GM12878 (cell line): ENCODE data around the gene ALAS1. TPM values are rescaled to one million over a fixed set of nuclear protein-coding genes. Genes with fewer than 3 reads are reported as not detected.

ENCODE experiments used
- ATAC-seq: fragments of 200-7000 bp; cut with Tn5 transposase; 3 replicates; pipeline ENCODE4 v1.9.1; 2020; ENCODE audit warnings: mild to moderate bottlenecking, moderate library complexity
- BruUV-seq: library from RNA; stranded (reverse); fragments of 400-500 nt; replicated peaks from 2 replicates; lab custom pipeline; 2021; lab: Mats Ljungman, UMichigan
- CTCF ChIA-PET: fragments of 300-600 bp; sonication (Branson Sonifier 250); formaldehyde crosslinking; extraction: SDS; loops from one replicate; lab custom pipeline; 2021; ENCODE audit warnings: inconsistent platforms; lab: Yijun Ruan, JAX
- POLR2A ChIA-PET: fragments of 350-600 bp; formaldehyde crosslinking; extraction: SDS; loops from one replicate; lab custom pipeline; 2021; ENCODE audit warnings: inconsistent platforms; lab: Charles Lee
- RAD21 ChIA-PET: fragments of 300-600 bp; sonication (Branson Sonifier 250); formaldehyde crosslinking; loops from one replicate; lab custom pipeline; 2023; ENCODE audit warnings: antibody characterized with exemption; ENCODE audit not compliant: unreplicated experiment; lab: Charles Lee
- SMC1A ChIA-PET: fragments of 300-600 bp; sonication (Branson Sonifier 250); formaldehyde crosslinking; loops from one replicate; lab custom pipeline; 2023; ENCODE audit not compliant: unreplicated experiment, uncharacterized antibody; lab: Charles Lee
- DNase-seq: peaks from one replicate; pipeline ENCODE4 v3.0.0-alpha.2; 2011; ENCODE audit warnings: low read depth, low spot score
- FAIRE-seq: peaks from 3 replicates; lab custom pipeline; 2011; peaks lifted over from hg19 to GRCh38; lab: Jason Lieb, UNC
- H2AFZ ChIP-seq: 2 replicates; pipeline ENCODE4 v1.6.0; 2011; ENCODE audit warnings: low read depth, low read length, control low read depth; ENCODE audit not compliant: control insufficient read depth
- H3K27ac ChIP-seq: 2 replicates; pipeline ENCODE4 v1.5.1; 2011; ENCODE audit warnings: control low read depth; ENCODE audit not compliant: control insufficient read depth, insufficient read depth
- H3K27me3 ChIP-seq, 2 experiments: replicated peaks in 1 of 2; 2 replicates each; pipeline versions ENCODE4 v1.6.0 to v1.6.1; 2011; ENCODE audit warnings: low read length in 1 of 2; ENCODE audit not compliant: control insufficient read depth in 2 of 2, insufficient read depth in 2 of 2
- H3K36me3 ChIP-seq, 2 experiments: 2 replicates each; pipeline ENCODE4 v1.5.1; 2011; ENCODE audit warnings: low read length in 1 of 2; ENCODE audit not compliant: control insufficient read depth in 2 of 2, insufficient read depth in 2 of 2
- H3K4me1 ChIP-seq: 2 replicates; pipeline ENCODE4 v1.6.1; 2011; ENCODE audit warnings: mild to moderate bottlenecking, low read length, moderate library complexity, mixed read lengths; ENCODE audit not compliant: control insufficient read depth, insufficient read depth
- H3K4me2 ChIP-seq: 2 replicates; pipeline ENCODE4 v1.6.0; 2011; ENCODE audit warnings: control low read depth; ENCODE audit not compliant: control insufficient read depth, insufficient read depth
- H3K4me3 ChIP-seq: fragments of 200-600 bp; sonication (generic); 2 replicates; pipeline ENCODE4 v1.5.1; 2016
- H3K79me2 ChIP-seq: 2 replicates; pipeline ENCODE4 v1.6.0; 2011; ENCODE audit warnings: low read length; ENCODE audit not compliant: control insufficient read depth, insufficient read depth
- H3K9ac ChIP-seq: 2 replicates; pipeline ENCODE4 v1.8.0; 2011; ENCODE audit warnings: low read length, control low read depth, mixed read lengths; ENCODE audit not compliant: control insufficient read depth, insufficient read depth
- H3K9me3 ChIP-seq: replicated peaks from 3 replicates; pipeline ENCODE4 v1.5.1; 2011; ENCODE audit warnings: mild to moderate bottlenecking, low read length; ENCODE audit not compliant: control insufficient read depth, insufficient read depth
- H4K20me1 ChIP-seq: 2 replicates; pipeline ENCODE4 v1.6.0; 2011; ENCODE audit not compliant: control insufficient read depth, insufficient read depth
- ASH2L ChIP-seq: fragments of 300-600, 200-600 bp; sonication (generic); IDR thresholded peaks from 2 replicates; pipeline ENCODE4 v1.6.1; 2017; ENCODE audit warnings: low read depth, mild to moderate bottlenecking, borderline replicate concordance
- IRF3 ChIP-seq: fragments of 450-650 bp; IDR thresholded peaks from 2 replicates; pipeline ENCODE4 v1.6.1; 2014; ENCODE audit warnings: mild to moderate bottlenecking
- IRF4 ChIP-seq: IDR thresholded peaks from 2 replicates; pipeline ENCODE4 v1.6.1; 2011; ENCODE audit warnings: low read depth, low read length
- STAT3 ChIP-seq: IDR thresholded peaks from 2 replicates; pipeline ENCODE4 v1.6.1; 2011; ENCODE audit warnings: low read depth, low read length, improper control_type of control experiment
- TBL1XR1 ChIP-seq: IDR thresholded peaks from 2 replicates; pipeline ENCODE4 v1.6.1; 2012; ENCODE audit warnings: low read depth, low read length, improper control_type of control experiment
- ZBTB11 ChIP-seq: fragments of 450-650 bp; formaldehyde crosslinking; IDR thresholded peaks from 2 replicates; pipeline ENCODE4 v1.5.0; 2022; ENCODE audit warnings: mild to moderate bottlenecking, missing genetic modification characterization
- WGBS: methylation state at CpG from one replicate; pipeline ENCODE4 v1.1.6; 2016; ENCODE audit warnings: low lambda C conversion rate; ENCODE audit not compliant: insufficient replicate concordance, insufficient coverage; ENCODE audit errors: missing lambda C conversion rate; 5-methylcytosine and 5-hydroxymethylcytosine counted together
- in situ Hi-C: fragments of 300-500 bp; cut with MboI; formaldehyde crosslinking; loops from 9 replicates; pipeline ENCODE4 v1.14.3; 2018; ENCODE audit warnings: mixed read lengths
- intact Hi-C: fragments of 100-400 bp; cut with micrococcal nuclease; formaldehyde crosslinking; loops from one replicate; pipeline ENCODE4 v1.14.2; 2022; ENCODE audit not compliant: unreplicated experiment
- polyA plus RNA-seq, 11 experiments: library from polyadenylated mRNA; depleted of rRNA in 4 of 11; unstranded in 6 of 11; stranded (reverse) in 5 of 11; fragments of >200 nt; fragmentation: Nextera tagmentation in 4 of 11; fragmentation: Illumina TruSeq in 1 of 11; extraction: Ambion mirVana in 4 of 11; extraction: Trizol in 1 of 11; gene quantifications; 1 replicate in 1 of 11; 2 replicates in 10 of 11; pipeline versions ENCODE4 v1.2.1 to v1.2.3, GENCODE V29; 2011 to 2016; ENCODE audit warnings: inconsistent platforms in 2 of 11, missing spikeins in 2 of 11, low read depth in 1 of 11
- total RNA-seq, 4 experiments: library from RNA; depleted of rRNA in 3 of 4; stranded (reverse); fragments of >200 nt in 3 of 4; fragmentation: Illumina TruSeq in 1 of 4; extraction: Trizol in 1 of 4; gene quantifications; 2 replicates each; pipeline versions ENCODE4 v1.2.1 to v1.2.3, GENCODE V29; 2013 to 2021
- TF ChIP-seq, protein P1 (sequence below): fragments of 450-650 bp; IDR thresholded peaks from 2 replicates; pipeline ENCODE4 v1.6.1; 2017; ENCODE audit warnings: low read depth, mild to moderate bottlenecking, moderate library complexity
- TF ChIP-seq, protein P2 (sequence below): fragments of 450-650 bp; formaldehyde crosslinking; IDR thresholded peaks from 2 replicates; pipeline ENCODE4 v1.4.0; 2020; ENCODE audit warnings: mild to moderate bottlenecking, moderate library complexity
- TF ChIP-seq, protein P3 (sequence below), 3 experiments: IDR thresholded peaks in 2 of 3; conservative IDR thresholded peaks in 1 of 3; 2 replicates each; pipeline ENCODE4 v1.5.1; 2011; ENCODE audit warnings: low read depth in 3 of 3, low read length in 3 of 3, mild to moderate bottlenecking in 3 of 3, control low read depth in 2 of 3, moderate library complexity in 2 of 3, inconsistent platforms in 1 of 3, mixed read lengths in 1 of 3; ENCODE audit not compliant: control insufficient read depth in 2 of 3, insufficient read depth in 1 of 3; ENCODE audit errors: extremely low read depth in 1 of 3

The ALAS1 gene
- total and polyA plus RNA-seq, 10 of the 15 experiments (the other 5 are each of a cell fraction or from before 2014, with no cell fraction given) = 69.9 to 115 (median 94.1) TPM

DNA sequence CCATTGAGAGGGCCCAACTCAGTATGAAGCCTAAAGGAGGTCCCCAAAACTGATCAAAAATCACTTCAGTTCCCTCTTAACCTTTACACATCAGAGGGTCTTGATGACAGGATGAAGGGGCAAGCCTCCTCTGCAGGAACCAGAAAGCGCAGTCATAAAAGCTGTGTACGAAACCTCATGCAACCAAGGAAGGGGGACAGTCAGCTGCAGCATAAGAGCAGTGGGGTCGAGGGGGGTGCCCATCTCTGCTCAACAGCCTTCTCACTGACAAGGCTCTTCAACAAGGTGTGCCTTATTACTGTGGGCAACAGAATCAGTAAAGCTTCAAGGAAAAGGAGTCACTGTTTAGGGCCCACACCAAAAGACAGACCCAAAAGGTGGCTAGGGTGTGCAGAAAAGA lies 47.6 kb upstream of the ALAS1 start (continued):
- TF ChIP-seq IRF4 = no peak
- TF ChIP-seq IRF3 = no peak
- TF ChIP-seq, protein P1, sequence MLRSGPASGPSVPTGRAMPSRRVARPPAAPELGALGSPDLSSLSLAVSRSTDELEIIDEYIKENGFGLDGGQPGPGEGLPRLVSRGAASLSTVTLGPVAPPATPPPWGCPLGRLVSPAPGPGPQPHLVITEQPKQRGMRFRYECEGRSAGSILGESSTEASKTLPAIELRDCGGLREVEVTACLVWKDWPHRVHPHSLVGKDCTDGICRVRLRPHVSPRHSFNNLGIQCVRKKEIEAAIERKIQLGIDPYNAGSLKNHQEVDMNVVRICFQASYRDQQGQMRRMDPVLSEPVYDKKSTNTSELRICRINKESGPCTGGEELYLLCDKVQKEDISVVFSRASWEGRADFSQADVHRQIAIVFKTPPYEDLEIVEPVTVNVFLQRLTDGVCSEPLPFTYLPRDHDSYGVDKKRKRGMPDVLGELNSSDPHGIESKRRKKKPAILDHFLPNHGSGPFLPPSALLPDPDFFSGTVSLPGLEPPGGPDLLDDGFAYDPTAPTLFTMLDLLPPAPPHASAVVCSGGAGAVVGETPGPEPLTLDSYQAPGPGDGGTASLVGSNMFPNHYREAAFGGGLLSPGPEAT = no peak

- no peak overlapping the region for H3K9ac ChIP-seq
- no peak for DNase-seq
- peaks cover 7% of the 10 kb centered on the region for H3K4me1 ChIP-seq
- H3K36me3 ChIP-seq = peaks cover 4 to 6% of the 10 kb centered on the region in 2 experiments; a peak in 3 of 4 replicates
- no peak overlapping the region for H3K4me3 ChIP-seq
- no peak overlapping the region for H3K4me2 ChIP-seq
- ChIA-PET SMC1A (interaction anchor here (0.9 to 1.6 kb wide), 3 partner anchors 8 to 147 kb away, joined by 3 to 4 read pairs (median 3); no protein-coding TSS in a partner anchor), POLR2A (interaction anchor here (0.6 to 1.0 kb wide), 2 partner anchors 19 to 38 kb away, joined by 3 to 5 read pairs; no protein-coding TSS in a partner anchor), CTCF (interaction anchor here (0.8 to 1.2 kb wide), 5 partner anchors 29 to 147 kb away, joined by 3 to 6 read pairs (median 3); no protein-coding TSS in a partner anchor), RAD21 (no interaction called here)
- no peak for ATAC-seq
- in situ Hi-C loops (no loop called here), intact Hi-C loops (no loop called here)
- FAIRE-seq = no peak
- 67% methylated on average over 4 of the region's 4 CpGs for WGBS
- H3K27me3 ChIP-seq = no peaks in the 10 kb centered on the region
- H3K9me3 ChIP-seq = no peaks in the 10 kb centered on the region
- BruUV-seq = no TSS peak
- H2AFZ ChIP-seq = no peak overlapping the region
- no peaks in the 10 kb centered on the region for H4K20me1 ChIP-seq
- H3K79me2 ChIP-seq = peaks cover 11% of the 10 kb centered on the region
- H3K27ac ChIP-seq = no peak overlapping the region
- no peak for TF ChIP-seq TBL1XR1
- no peak for TF ChIP-seq ASH2L
- TF ChIP-seq, protein P2, sequence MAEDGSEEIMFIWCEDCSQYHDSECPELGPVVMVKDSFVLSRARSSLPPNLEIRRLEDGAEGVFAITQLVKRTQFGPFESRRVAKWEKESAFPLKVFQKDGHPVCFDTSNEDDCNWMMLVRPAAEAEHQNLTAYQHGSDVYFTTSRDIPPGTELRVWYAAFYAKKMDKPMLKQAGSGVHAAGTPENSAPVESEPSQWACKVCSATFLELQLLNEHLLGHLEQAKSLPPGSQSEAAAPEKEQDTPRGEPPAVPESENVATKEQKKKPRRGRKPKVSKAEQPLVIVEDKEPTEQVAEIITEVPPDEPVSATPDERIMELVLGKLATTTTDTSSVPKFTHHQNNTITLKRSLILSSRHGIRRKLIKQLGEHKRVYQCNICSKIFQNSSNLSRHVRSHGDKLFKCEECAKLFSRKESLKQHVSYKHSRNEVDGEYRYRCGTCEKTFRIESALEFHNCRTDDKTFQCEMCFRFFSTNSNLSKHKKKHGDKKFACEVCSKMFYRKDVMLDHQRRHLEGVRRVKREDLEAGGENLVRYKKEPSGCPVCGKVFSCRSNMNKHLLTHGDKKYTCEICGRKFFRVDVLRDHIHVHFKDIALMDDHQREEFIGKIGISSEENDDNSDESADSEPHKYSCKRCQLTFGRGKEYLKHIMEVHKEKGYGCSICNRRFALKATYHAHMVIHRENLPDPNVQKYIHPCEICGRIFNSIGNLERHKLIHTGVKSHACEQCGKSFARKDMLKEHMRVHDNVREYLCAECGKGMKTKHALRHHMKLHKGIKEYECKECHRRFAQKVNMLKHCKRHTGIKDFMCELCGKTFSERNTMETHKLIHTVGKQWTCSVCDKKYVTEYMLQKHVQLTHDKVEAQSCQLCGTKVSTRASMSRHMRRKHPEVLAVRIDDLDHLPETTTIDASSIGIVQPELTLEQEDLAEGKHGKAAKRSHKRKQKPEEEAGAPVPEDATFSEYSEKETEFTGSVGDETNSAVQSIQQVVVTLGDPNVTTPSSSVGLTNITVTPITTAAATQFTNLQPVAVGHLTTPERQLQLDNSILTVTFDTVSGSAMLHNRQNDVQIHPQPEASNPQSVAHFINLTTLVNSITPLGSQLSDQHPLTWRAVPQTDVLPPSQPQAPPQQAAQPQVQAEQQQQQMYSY (CRISPR knock-in tag) = no peak
- TF ChIP-seq, protein P3, sequence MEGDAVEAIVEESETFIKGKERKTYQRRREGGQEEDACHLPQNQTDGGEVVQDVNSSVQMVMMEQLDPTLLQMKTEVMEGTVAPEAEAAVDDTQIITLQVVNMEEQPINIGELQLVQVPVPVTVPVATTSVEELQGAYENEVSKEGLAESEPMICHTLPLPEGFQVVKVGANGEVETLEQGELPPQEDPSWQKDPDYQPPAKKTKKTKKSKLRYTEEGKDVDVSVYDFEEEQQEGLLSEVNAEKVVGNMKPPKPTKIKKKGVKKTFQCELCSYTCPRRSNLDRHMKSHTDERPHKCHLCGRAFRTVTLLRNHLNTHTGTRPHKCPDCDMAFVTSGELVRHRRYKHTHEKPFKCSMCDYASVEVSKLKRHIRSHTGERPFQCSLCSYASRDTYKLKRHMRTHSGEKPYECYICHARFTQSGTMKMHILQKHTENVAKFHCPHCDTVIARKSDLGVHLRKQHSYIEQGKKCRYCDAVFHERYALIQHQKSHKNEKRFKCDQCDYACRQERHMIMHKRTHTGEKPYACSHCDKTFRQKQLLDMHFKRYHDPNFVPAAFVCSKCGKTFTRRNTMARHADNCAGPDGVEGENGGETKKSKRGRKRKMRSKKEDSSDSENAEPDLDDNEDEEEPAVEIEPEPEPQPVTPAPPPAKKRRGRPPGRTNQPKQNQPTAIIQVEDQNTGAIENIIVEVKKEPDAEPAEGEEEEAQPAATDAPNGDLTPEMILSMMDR (IDR thresholded peaks at IDR 0.05 in 2 of 3, conservative IDR thresholded peaks at IDR 0.05 in 1 of 3; ENCODE audit: control insufficient read depth in 2 of 3, extremely low read depth in 1 of 3, insufficient read depth in 1 of 3, low read depth in 3 of 3, low read length in 3 of 3) = no peak
- TF ChIP-seq STAT3 = no peak
- no peak for TF ChIP-seq ZBTB11 (CRISPR knock-in tag)
Observed at GRCh38 chr3:52150860-52151259, 47.1 kb upstream of the ALAS1 start.
